ENCODE measurements around the gene VAT1.
"Not testable (repeated sequence)": the region's sequence is repeated elsewhere in the genome, so short reads cannot be mapped to it uniquely, and the experiment has no call there.

Gene VAT1

DNA sequence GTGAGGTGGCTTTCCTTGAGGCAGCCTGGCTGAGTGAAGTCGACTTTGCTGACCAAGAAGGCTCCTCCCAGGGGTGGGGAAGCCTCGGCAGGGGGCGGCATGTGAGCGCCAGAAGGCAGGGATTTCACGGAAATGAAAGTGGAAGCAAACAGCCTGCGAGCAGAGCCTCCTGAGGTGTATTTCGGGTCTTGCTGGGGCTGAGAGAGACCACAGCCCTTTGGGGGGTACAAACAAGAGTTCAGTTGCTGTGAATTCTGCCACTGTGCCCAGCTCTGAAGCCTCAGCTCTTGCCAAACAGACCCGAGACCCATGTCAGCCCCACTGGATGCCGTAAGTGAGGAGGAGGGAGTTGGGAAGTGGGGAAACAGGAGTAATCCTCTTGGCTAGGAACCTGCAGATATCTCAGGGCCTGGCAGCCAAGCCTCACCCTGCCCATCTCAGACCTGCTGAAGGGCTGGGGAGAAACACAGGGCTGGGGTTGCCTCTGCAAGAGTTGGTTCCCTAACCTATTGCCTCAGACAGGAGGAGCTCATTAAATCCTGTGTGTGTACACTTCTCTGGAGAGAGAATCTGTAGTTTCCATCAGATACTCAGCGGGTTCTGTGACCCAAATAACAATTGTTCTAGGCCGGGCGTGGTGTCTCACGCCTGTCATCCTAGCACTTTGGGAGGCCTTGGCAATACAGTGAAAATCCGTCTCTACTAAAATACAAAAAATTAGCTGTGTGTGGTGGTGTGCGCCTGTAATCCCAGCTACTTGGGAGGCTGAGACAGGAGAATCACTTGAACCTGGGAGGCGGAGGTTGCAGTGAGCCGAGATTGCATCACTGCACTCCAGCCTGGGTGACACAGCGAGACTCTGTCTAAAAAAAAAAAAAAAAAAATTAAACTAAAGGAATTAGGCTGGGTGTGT is 15.3 kb downstream of the VAT1 start, which contains the start of gene IFI35:
Gene IFI35, plus strand, starts transcription at position 146 of the 913 bp plus-strand sequence. Its CDS starts 164 bp downstream, at position 310.
- DNase-seq (ENCODE audit: low spot score) = peak; percentile 78

DNA sequence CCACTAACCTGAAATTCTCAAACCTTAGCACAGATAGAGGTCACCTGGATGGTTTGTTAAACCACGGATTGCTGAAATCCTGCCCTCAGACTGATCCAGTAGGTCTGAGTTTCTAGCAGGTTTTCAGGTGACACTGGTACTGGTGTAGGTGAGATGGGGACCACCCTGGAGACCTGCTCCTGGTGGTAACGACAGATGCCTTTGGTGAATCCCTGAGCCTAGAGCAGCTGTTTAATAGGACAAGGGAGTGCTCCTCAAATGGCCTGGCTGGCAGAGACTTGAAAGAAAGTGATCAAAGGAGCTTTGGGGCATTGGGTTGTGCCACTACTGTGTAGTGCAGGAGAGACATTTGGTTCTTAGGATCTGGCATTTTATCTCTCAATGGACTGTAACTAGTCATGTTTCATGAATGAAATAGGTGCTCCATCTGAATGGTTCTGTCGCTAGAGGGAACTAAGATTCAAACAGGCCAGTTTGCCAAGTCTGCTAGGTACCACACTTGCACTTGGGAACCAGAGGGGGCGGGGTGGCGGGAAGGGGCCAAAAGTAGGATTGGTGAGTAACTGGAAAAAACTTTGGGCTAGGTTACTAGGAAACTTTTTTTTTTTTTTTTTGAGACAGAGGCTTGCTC is 18.5 kb downstream of the VAT1 start:
- DNase-seq (ENCODE audit: low spot score) = no peak

DNA sequence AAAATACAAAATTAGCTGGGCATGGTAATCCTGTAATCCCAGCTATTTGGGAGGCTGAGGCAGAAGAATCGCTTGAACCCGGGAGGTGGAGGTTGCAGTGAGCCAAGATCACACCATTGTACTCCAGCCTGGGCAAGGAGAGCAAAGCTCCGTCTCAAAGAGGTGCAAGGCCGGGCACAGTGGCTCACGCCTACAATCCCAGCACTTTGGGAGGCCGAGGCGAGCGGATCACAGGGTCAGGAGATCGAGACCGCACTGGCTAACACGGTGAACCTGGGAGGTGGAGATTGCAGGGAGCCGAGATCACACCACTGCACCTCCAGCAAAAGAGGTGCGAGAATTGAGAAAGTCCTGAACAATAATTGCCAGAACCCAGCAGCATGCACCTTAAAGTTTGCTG is 21.3 kb downstream of the VAT1 start:
- DNase-seq (ENCODE audit: low spot score) = not testable (repeated sequence)

GRCh38 chr17:42999003-42999525 is 23.1 kb downstream of the VAT1 start:
- DNase-seq (ENCODE audit: low spot score) = no peak

DNA sequence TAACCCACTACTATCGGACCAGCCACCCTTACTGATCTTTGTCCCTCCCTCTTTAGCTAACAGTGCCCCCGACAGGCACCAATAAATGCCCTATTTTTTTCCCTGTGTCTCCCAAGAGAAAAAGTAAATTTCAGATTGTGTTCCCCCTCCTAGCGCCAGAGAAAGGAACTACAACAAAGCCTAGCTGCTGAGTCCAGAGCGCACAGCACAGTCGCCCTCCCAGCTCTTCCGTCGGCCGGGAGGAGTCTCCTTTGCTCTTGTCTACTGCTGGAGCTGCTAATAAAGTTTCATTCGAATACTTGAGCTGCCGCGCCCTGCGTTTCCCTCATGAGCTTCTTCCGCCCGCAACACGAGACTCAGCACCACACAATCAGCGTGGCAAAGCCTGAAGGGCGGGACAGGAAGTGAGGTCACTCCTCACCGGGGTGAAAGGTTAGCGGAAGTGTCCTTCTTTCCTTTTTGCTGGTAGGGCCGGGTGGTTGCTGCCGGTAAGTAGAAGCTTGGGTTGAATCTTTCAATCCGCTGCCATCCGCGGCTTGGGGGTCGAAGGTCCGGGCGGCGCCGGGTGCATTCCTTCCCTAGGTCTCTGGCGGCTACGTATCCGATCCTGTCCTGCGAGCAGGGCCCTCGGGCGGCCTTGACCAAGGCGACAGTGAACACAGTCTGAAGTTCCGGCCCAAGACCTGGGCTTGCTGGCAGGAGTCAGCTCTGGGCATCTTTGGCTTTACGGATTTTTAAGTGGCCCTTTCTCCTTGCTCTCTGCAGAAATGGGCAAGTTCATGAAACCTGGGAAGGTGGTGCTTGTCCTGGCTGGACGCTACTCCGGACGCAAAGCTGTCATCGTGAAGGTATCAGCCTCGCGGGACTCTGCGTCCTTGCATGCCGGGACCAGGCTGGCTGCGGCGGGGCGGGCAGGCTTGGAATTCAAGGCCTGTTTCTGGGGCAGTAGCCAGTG is 23.9 kb downstream of the VAT1 start, which contains the start of gene RPL27:
Gene RPL27, plus strand, starts transcription at position 436 of the 955 bp plus-strand sequence. Its CDS starts 332 bp downstream, at position 768.
- DNase-seq (ENCODE audit: low spot score) = peak; percentile 98

DNA sequence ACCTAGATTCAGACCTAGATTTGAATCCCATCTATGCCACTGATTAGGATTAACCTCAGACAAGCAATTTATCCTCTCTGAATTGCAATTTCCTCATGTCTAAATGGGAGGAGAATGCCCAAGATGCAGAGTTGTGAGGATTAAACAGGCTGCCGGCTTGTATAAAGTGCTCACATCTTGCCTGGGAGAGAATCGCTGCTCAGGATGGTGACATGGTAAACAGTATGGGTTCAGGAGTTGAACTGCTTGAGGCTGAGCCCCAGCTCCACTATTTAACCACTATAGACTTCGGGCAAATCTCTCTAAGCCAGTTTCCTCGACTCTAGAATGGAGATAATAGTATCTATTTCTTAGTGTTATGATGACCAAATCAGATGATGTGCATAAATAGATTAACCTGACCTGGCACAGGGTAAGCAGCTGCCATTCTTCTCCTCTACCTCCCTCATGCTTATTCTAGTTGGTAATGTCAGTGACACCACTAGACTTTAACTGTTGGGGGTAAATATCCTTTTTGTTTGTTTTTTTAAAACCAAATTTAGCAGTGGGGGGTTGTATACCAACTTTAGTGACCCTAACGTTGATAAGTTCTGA is 24.7 kb downstream of the VAT1 start:
- peak; percentile 20 for DNase-seq (ENCODE audit: low spot score)

- not testable (repeated sequence) for DNase-seq (ENCODE audit: low spot score)
Observed at GRCh38 chr17:42993913-42994312, 28.3 kb downstream of the VAT1 start.

GRCh38 chr17:42992872-42993271 is 29.3 kb downstream of the VAT1 start:
- DNase-seq (ENCODE audit: low spot score) = no peak

DNA sequence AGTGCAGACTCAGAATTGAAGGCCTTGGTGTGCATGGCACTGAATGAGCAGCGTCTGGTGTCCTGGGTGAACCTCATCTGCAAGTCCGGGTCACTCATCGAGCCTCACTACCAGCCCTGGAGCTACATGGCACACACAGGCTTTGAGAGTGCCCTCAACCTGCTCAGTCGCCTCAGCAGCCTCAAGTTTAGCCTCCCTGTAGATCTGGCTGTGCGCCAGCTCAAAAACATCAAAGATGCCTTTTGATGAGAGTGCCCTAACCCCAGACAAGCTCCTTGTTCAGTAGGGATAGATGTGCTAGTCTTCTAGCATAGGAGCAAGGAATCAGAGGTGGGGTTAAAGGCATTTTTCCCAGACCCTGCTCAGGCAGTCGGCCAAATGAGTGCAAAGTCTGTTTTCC is 30.7 kb downstream of the VAT1 start:
- DNase-seq (ENCODE audit: low spot score) = no peak

DNA sequence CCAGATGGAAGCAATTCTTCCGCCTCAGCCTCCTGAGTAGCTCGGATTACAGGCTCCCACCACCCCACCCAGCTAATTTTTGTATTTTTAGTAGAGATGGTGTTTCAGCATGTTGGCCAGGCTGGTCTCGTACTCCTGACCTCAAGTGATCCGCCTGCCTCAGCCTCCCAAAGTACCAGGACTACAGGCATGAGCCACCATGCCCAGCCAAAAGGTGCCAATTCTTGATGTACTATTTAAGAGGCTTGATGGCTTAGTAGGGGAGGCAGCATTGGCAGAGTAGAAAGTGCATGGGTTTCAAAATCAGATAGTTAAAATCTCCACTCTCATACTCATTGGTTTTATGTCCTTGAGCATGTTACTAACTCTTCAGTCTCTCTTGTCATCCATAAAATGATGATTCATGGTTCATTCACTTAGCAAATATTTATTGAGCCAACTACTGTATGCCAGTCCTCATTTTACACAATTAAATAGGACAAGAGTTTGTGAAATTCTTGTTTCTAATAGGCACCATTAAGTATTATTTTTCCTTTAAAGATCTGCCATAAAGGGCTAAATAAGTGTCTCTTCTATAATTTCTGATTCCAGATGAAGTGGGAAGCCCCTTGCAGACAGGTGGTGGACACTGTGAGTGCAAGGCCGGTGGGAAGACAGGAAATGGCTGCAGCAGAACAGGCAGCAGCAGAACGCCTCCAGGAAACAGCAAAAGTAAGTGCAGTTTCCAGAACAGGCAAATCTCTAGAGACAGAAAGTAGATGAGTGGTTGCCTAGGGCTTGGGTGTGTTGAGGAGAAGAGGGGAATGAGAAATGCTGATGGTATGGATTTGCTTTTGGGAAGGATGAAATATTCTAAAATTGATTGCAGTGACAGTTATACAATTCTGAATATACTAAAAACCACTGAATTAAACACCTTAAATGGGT is 32.2 kb downstream of the VAT1 start:
- no peak for DNase-seq (ENCODE audit: low spot score)

DNA sequence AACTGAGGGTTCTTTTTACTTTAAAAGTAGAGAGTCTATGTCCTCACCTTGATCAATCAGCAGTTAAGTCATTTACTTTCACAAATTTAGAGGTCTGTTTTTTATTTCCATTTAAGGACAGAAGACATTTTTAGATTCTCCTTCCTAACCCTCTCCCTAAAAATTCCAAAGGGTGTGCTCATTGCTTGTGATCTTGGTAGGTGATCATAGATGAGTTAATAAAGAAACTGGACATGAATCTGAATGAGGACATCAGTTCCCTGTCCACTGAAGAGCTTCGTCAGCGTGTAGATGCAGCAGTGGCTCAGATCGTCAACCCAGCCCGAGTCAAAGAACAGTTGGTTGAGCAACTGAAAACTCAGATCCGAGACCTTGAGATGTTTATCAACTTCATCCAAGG is 33.0 kb downstream of the VAT1 start:
- DNase-seq (ENCODE audit: low spot score) = no peak

DNA sequence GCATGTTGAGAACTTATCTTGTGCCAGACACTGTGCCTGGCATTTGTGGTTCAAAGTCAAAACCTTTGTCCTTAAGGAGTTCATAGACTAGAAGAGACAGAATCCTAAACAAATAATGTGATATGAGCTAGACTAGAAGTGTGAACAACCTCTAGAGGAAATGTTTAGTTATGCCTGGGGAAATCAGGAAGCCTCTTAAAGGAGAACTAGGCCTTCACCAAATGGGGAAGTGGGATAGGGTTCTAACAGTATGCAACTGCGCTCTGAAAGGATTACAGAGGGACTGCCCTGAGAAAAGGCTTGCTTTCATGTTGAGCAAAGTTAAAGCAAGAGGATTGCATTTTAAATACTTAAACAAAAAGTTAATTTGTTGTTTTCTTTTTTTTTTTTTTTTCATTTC is 37.0 kb downstream of the VAT1 start:
- peak; percentile 3 for DNase-seq (ENCODE audit: low spot score)

GRCh38 chr17:42982266-42982665 is 39.9 kb downstream of the VAT1 start:
- no peak for DNase-seq (ENCODE audit: low spot score)

DNA sequence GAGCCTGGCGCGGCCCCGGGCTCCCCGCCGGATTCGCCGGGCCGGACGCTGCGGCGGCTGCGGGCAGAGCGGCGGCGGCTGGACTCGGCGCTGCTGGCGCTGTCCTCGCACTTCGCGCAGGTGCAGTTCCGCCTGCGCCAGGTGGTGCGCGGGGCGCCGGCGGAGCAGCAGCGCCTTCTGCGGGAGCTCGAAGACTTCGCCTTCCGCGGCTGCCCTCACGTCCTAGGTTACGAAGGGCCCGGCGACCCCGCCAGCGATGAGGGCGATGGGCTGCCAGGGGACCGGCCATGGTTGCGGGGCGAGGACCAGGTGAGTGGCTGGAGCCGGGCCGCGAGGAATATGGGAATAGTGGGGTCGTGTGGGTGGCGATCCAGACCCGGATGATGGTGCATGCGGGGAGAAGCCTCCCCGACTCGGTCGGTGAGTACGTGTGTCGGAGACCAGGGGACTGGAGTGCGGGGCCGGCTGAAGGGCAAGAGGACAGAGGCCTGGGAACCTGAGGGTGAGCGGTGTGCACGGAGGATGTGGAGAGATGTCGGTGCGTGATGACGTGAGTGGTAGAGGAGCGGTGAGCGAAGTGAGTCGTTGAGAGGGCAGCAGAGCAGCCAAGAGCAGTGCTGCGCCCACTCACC is 41.3 kb downstream of the VAT1 start:
- DNase-seq (ENCODE audit: low spot score) = peak; percentile 71

DNA sequence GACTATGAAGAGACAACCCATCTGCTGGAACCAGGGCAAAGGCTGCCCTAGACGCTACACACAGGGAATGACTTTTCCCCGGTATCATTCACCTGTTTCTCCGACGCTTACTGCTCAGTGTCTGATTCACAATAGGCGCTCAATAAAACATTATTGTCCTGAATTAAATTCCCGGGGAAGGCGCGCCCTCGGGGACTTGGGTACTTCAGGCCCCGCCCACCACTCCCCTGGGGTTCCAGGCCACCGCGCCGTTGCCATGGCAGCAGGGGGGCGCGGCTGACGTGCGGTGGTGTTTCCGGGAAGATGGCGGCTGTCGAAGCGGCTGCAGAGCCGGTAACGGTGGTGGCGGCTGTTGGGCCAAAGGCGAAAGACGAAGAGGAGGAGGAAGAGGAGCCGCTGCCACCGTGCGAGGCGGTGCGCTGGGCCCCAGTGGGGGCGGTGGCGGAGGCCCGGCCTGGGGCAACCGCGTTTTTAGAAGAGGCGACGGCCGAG is 41.9 kb downstream of the VAT1 start, which contains the start of gene RUNDC1:
Gene RUNDC1, plus strand, starts transcription at position 292 of the 492 bp plus-strand sequence. Its CDS starts 12 bp downstream, at position 304.
- peak; percentile 92 for DNase-seq (ENCODE audit: low spot score)

DNA sequence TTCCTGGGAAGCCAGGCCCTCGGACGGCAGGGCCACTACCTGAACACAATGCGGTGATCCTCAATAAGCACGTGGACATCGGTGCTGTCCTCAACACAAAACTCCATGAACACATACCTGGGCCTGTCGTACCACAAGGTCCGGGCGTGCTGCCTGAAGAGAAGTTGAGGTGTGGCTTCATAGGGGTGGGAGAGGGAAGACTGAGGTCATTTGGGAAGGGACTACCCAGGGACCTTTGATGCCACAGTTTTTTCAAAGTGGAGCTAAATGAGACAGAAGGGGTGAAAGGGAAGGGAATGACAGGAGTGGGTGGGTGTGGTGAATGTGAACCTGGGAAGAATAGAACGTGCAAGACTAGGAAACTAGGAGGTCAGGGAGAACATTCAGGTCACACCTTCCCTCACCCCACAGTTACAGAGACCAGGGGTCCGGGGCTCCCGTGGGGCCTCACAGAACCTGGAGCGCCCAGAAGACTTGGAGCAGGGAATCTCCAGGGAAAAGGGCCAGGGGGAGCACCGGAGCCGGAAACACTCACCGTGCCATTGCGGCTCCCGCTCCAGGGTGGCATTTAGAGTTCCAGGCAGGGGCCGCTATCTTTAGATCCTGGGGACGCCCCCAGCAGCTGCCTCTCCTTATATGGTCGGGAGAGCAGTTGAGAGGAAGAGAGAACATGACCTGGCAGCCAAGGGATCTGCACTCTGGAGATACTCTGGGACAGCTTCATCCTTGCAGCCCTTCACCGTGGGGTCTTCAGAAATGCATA is 42.5 kb downstream of the VAT1 start, which contains the start of gene PTGES3L:
Gene PTGES3L, minus strand, starts transcription at position 570 of the 763 bp plus-strand sequence. Its CDS starts 27 bp downstream, at position 543.
- no peak for DNase-seq (ENCODE audit: low spot score)

DNA sequence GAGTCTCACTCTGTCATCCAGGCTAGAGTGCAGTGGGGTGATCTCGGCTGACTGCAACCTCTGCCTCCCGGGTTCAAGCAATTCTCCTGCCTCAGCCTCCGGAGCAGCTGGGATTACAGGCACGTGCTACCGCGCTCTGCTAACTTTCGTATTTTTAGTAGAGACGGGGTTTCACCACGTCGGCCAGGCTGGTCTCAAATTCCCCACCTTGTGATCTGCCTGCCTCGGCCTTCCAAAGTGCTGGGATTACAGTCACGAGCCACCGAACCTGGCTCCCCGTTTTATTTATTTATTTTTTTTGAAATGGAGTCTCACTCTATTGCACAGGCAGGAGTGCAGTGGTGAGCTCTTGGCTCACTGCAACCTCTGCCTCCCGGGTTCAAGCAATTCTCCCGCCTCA is 46.5 kb downstream of the VAT1 start:
- not testable (repeated sequence) for DNase-seq (ENCODE audit: low spot score)

DNA sequence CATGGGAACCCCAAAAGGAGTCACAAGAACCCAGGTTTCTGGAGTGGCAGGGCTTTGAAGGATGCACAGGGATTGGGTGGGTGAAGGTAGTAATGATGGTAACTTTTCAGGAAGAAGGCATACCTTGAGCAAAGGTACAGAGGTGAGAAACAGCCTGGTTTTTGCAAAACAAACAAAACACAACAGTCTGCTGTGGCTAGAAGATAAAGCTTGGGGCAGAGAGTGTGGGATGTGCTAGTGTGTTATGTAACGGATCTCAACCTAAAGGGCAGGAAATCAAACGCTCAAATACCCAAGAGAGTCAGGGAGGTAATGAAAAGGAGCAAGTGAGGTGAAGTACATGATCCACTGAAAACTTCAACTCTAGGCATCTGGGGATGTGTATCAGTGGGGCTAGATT is 46.9 kb downstream of the VAT1 start:
- no peak for DNase-seq (ENCODE audit: low spot score)

Data from hematopoietic multipotent progenitor cell treated with erythropoietin and hydrocortisone succinate and interleukin-3 and kit ligand, for 17 days (in vitro differentiated cells).